ENCODE results near the gene SORD. TPM values are rescaled to one million over a fixed set of nuclear protein-coding genes. Genes with fewer than 3 reads are reported as not detected.
"Not testable (repeated sequence)": the region's sequence is repeated elsewhere in the genome, so short reads cannot be mapped to it uniquely, and the experiment has no call there.

The SORD gene
- total and polyA plus RNA-seq, 7 donors: 3.3 to 26.9 (median 10.0) TPM

- Histone ChIP-seq H3K4me1 (no peaks in the 10 kb centered on the region), H3K27ac (no peak overlapping the region), H3K4me3 (no peak overlapping the region), H3K36me3 (no peaks in the 10 kb centered on the region), H3K27me3 (no peaks in the 10 kb centered on the region), H3K9me3 (no peaks in the 10 kb centered on the region)
- WGBS, 2 donors: 84 to 93% methylated on average over 2 of the region's 2 CpGs
- TF ChIP-seq EP300 (IDR thresholded peaks at IDR 0.05): no peak
- no peak for TF ChIP-seq POLR2A (IDR thresholded peaks at IDR 0.05)
- TF ChIP-seq POLR2AphosphoS5 (IDR thresholded peaks at IDR 0.05): no peak
- TF ChIP-seq, protein P1, sequence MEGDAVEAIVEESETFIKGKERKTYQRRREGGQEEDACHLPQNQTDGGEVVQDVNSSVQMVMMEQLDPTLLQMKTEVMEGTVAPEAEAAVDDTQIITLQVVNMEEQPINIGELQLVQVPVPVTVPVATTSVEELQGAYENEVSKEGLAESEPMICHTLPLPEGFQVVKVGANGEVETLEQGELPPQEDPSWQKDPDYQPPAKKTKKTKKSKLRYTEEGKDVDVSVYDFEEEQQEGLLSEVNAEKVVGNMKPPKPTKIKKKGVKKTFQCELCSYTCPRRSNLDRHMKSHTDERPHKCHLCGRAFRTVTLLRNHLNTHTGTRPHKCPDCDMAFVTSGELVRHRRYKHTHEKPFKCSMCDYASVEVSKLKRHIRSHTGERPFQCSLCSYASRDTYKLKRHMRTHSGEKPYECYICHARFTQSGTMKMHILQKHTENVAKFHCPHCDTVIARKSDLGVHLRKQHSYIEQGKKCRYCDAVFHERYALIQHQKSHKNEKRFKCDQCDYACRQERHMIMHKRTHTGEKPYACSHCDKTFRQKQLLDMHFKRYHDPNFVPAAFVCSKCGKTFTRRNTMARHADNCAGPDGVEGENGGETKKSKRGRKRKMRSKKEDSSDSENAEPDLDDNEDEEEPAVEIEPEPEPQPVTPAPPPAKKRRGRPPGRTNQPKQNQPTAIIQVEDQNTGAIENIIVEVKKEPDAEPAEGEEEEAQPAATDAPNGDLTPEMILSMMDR (IDR thresholded peaks at IDR 0.05): no peak
- DNase-seq: no peak
- intact Hi-C loops (cut with DNase I): no loop called here
Measured at GRCh38 chr15:44999105-44999504, 23.9 kb upstream of the SORD start.

DNA sequence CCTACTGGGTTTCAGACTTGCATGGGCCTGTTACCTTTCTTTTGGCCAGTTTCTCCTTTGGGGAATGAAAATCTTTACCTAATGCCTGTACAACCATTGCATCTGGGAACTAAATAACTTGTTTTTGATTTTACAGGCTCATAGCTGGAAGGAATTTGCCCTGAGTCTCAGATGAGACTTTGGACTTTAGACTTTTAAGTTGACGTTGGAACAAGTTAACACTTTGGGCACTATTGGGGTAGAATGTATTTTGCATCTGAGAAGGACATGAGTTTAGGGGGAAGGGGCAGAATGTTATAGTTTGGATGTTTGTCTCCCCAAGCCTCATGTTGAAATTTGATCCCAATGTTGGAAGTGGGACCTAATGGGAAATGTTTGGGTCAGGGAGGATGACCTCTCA is 21.8 kb upstream of the SORD start:
- 18 to 58% methylated on average over 1 of the region's 1 CpG for WGBS, 2 donors
- intact Hi-C loops (cut with DNase I); H3K36me3 ChIP-seq; H3K4me3 ChIP-seq; DNase-seq; H3K27ac ChIP-seq; H3K9me3 ChIP-seq; H3K27me3 ChIP-seq; H3K4me1 ChIP-seq: not testable (repeated sequence)

- H3K4me3 ChIP-seq; DNase-seq; H3K9me3 ChIP-seq; H3K4me1 ChIP-seq; H3K36me3 ChIP-seq; H3K27me3 ChIP-seq; H3K27ac ChIP-seq; intact Hi-C loops (cut with DNase I): not testable (repeated sequence)
- 55 to 68% methylated on average over 2 of the region's 2 CpGs for WGBS, 2 donors
Measured at GRCh38 chr15:45003731-45004410, 19.1 kb upstream of the SORD start.

GRCh38 chr15:45004590-45005175 is 18.3 kb upstream of the SORD start:
- H3K36me3 ChIP-seq; DNase-seq; H3K27ac ChIP-seq; intact Hi-C loops (cut with DNase I); H3K4me1 ChIP-seq; H3K9me3 ChIP-seq; H3K27me3 ChIP-seq; H3K4me3 ChIP-seq: not testable (repeated sequence)
- 82 to 95% methylated on average over 5 of the region's 5 CpGs for WGBS, 2 donors

DNA sequence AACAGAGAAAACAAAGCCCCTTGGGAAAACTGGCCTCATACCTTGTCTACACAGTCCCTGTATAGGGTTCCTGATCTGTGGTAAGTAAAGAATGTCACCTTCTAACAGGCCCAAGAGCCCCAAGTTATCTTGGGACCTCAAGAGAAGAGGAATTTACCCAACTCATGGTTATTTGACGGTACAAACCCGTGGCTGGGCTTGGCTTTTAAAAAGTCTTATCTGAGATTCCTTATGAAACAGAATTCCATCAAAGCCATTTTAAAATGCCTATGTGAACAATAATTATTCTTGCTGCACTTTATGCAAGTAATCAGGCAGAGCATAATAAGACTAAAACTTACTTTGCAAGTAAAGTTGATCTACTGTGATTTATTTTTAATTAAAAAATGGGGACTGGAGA is 13.9 kb upstream of the SORD start:
- H3K4me1 ChIP-seq: no peaks in the 10 kb centered on the region
- DNase-seq: no peak
- H3K36me3 ChIP-seq: no peaks in the 10 kb centered on the region
- whole genome bisulfite sequencing, 2 donors: 69 to 85% methylated on average over 2 of the region's 2 CpGs
- TF ChIP-seq, protein P1 (IDR thresholded peaks at IDR 0.05): no peak
- TF ChIP-seq EP300 (IDR thresholded peaks at IDR 0.05) (no peak), POLR2A (IDR thresholded peaks at IDR 0.05) (no peak), POLR2AphosphoS5 (IDR thresholded peaks at IDR 0.05) (no peak)
- H3K27me3 ChIP-seq: no peaks in the 10 kb centered on the region
- intact Hi-C loops (cut with DNase I): no loop called here
- H3K27ac ChIP-seq: no peak overlapping the region
- H3K9me3 ChIP-seq: peaks cover 0 to 2% (median 0%) of the 10 kb centered on the region in 4 donors
- H3K4me3 ChIP-seq: no peak overlapping the region

DNA sequence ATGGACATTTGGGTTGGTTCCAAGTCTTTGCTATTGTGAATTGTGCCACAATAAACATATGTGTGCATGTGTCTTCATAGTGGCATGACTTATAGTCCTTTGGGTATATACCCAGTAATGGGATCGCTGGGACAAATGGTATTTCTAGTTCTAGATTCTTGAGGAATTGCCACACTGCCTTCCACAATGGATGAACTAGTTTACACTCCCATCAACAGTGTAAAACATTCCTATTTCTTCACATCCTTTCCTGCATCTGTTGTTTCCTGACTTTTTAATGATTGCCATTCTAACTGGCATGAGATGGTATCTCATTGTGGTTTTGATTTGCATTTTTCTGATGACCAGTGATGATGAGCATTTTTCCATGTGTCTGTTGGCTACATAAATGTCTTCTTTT is 7.9 kb upstream of the SORD start:
- H3K36me3 ChIP-seq; H3K27me3 ChIP-seq; H3K4me1 ChIP-seq; H3K4me3 ChIP-seq; DNase-seq; intact Hi-C loops (cut with DNase I); H3K27ac ChIP-seq; H3K9me3 ChIP-seq: not testable (repeated sequence)
- 90 to 94% methylated on average over 1 of the region's 1 CpG for WGBS, 2 donors

DNA sequence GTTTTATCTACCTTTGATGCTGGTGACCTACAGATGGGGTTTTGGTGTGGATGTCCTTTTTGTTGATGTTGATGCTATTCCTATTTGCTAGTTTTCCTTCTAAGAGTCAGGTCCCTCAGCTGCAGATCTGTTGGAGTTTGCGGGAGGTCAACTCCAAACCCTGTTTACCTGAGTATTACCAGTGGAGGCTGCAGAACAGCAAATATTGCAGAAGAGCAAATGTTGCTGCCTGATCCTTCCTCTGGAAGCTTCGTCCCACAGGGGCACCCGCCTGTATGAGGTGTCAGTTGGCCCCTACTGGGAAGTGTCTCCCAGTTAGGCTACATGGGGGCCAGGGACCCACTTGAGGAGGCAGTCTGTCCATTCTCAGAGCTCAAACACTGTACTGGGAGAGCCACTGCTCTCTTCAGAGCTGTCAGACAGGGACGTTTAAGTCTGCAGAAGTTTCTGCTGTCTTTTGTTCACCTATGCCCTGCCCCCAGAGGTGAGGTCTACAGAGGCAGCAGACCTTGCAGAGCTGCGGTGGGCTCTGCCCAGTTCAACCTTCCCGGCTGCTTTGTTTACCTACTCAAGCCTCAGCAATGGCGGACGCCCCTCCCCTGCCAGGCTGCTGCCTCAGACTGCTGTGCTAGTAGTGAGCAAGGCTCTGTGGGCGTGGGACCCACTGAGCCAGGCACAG is 2.6 kb upstream of the SORD start:
- DNase-seq; H3K4me3 ChIP-seq; H3K27ac ChIP-seq; H3K27me3 ChIP-seq; intact Hi-C loops (cut with DNase I); H3K36me3 ChIP-seq; H3K9me3 ChIP-seq: not testable (repeated sequence)
- 88% methylated on average over 9 of the region's 9 CpGs for WGBS, 2 donors
- peaks cover 0 to 17% (median 13%) of the 10 kb centered on the region in 4 donors for H3K4me1 ChIP-seq

GRCh38 chr15:45020901-45021259 is 2.1 kb upstream of the SORD start:
- H3K27ac ChIP-seq; H3K9me3 ChIP-seq; H3K4me3 ChIP-seq; H3K36me3 ChIP-seq; intact Hi-C loops (cut with DNase I); DNase-seq; H3K27me3 ChIP-seq: not testable (repeated sequence)
- H3K4me1 ChIP-seq: peaks cover 0 to 17% (median 13%) of the 10 kb centered on the region in 4 donors
- WGBS, 2 donors: 92 to 97% methylated on average over 9 of the region's 9 CpGs
